H1 (cell line): Measurements from ENCODE around the gene PDIA6. TPM values are rescaled to one million over a fixed set of nuclear protein-coding genes. Genes with fewer than 3 reads are reported as not detected.
"Not testable (repeated sequence)": the region's sequence is repeated elsewhere in the genome, so short reads cannot be mapped to it uniquely, and the experiment has no call there.

Experiments used
- CTCF ChIA-PET: fragments of 300-600 bp; sonication (Branson Sonifier 250); formaldehyde crosslinking; loops from one replicate; lab custom pipeline; 2021; ENCODE audit not compliant: partially characterized antibody; lab: Charles Lee
- POLR2A ChIA-PET: fragments of 300-600 bp; sonication (Branson Sonifier 250); formaldehyde crosslinking; loops from one replicate; lab custom pipeline; 2021; ENCODE audit warnings: inconsistent platforms; ENCODE audit not compliant: partially characterized antibody; lab: Charles Lee
- DNase-seq, 2 experiments: peaks; one replicate each; pipeline versions ENCODE4 v3.0.0 to v3.0.0-alpha.2; 2010 to 2022; ENCODE audit warnings: low spot score in 2 of 2, low read depth in 1 of 2, mixed read lengths in 1 of 2
- FAIRE-seq: peaks from 2 replicates; lab custom pipeline; 2011; peaks lifted over from hg19 to GRCh38; lab: Jason Lieb, UNC
- H2AFZ ChIP-seq: 2 replicates; pipeline ENCODE4 v1.8.1; 2012; ENCODE audit warnings: low read length, inconsistent platforms
- H2AK5ac ChIP-seq: 2 replicates; pipeline ENCODE4 v1.6.1; 2013; ENCODE audit warnings: low read depth, low read length
- H2BK120ac ChIP-seq: replicated peaks from 2 replicates; pipeline ENCODE3; 2013; ENCODE audit warnings: low read depth, low read length, inconsistent platforms
- H2BK12ac ChIP-seq: 2 replicates; pipeline ENCODE4 v1.6.1; 2013; ENCODE audit warnings: low read depth, low read length
- H2BK15ac ChIP-seq: 2 replicates; pipeline ENCODE4 v1.6.1; 2013; ENCODE audit warnings: low read length
- H2BK20ac ChIP-seq: 2 replicates; pipeline ENCODE4 v1.6.1; 2013; ENCODE audit warnings: low read length
- H2BK5ac ChIP-seq: 2 replicates; pipeline ENCODE4 v1.6.1; 2013; ENCODE audit warnings: low read depth, low read length
- H3K14ac ChIP-seq: 2 replicates; pipeline ENCODE4 v1.6.1; 2013; ENCODE audit warnings: inconsistent platforms; ENCODE audit not compliant: insufficient read length
- H3K18ac ChIP-seq: 2 replicates; pipeline ENCODE4 v1.6.1; 2013; ENCODE audit warnings: low read length; ENCODE audit errors: extremely low read depth
- H3K23ac ChIP-seq: 2 replicates; pipeline ENCODE4 v1.6.1; 2013; ENCODE audit warnings: inconsistent platforms; ENCODE audit not compliant: insufficient read length
- H3K23me2 ChIP-seq: 2 replicates; pipeline ENCODE4 v1.6.1; 2013; ENCODE audit warnings: low read depth, low read length
- H3K27ac ChIP-seq: 2 replicates; pipeline ENCODE4 v1.6.1; 2011; ENCODE audit warnings: low read depth, low read length, inconsistent platforms
- H3K27me3 ChIP-seq, 4 experiments: replicated peaks in 1 of 4; 1 replicate in 1 of 4; 2 replicates in 3 of 4; pipeline versions ENCODE4 v1.6.1 to v1.8.1; 2011 to 2013; ENCODE audit warnings: low read length in 3 of 4, mild to moderate bottlenecking in 3 of 4, inconsistent platforms in 2 of 4, mixed read lengths in 2 of 4, moderate library complexity in 1 of 4; ENCODE audit not compliant: control insufficient read depth in 3 of 4, insufficient read depth in 3 of 4; ENCODE audit errors: extremely low read depth in 1 of 4
- H3K36me3 ChIP-seq, 4 experiments: 2 replicates each; pipeline versions ENCODE4 v1.6.1 to v1.8.1; 2011 to 2013; ENCODE audit warnings: mild to moderate bottlenecking in 4 of 4, low read length in 3 of 4, moderate library complexity in 2 of 4, control low read depth in 1 of 4, inconsistent platforms in 1 of 4; ENCODE audit not compliant: insufficient read depth in 4 of 4, control insufficient read depth in 2 of 4
- H3K4ac ChIP-seq: replicated peaks from 2 replicates; pipeline ENCODE3; 2013; ENCODE audit warnings: low read length, low read depth, mixed read lengths, inconsistent platforms; ENCODE audit not compliant: insufficient read length
- H3K4me1 ChIP-seq, 4 experiments: replicated peaks in 1 of 4; 1 replicate in 1 of 4; 2 replicates in 3 of 4; pipeline versions ENCODE4 v1.6.1 to v1.8.1; 2011 to 2013; ENCODE audit warnings: low read length in 3 of 4, inconsistent platforms in 2 of 4, mixed read lengths in 1 of 4; ENCODE audit not compliant: insufficient read depth in 4 of 4, control insufficient read depth in 3 of 4
- H3K4me2 ChIP-seq, 2 experiments: 2 replicates each; pipeline versions ENCODE4 v1.6.1 to v1.8.1; 2011 to 2013; ENCODE audit warnings: low read depth in 2 of 2, low read length in 2 of 2, control low read depth in 1 of 2, inconsistent platforms in 1 of 2, mild to moderate bottlenecking in 1 of 2; ENCODE audit not compliant: insufficient read depth in 1 of 2
- H3K4me3 ChIP-seq, 4 experiments: fragments of 200-600, 300-600 bp in 1 of 4; sonication (generic), shearing (Covaris generic), sonication (Bioruptor Twin) in 1 of 4; 2 replicates each; pipeline versions ENCODE4 v1.5.1 to v1.8.1; 2011 to 2016; ENCODE audit warnings: low read length in 4 of 4, low read depth in 3 of 4, control low read depth in 2 of 4, inconsistent platforms in 2 of 4, mild to moderate bottlenecking in 2 of 4, mixed read lengths in 1 of 4, moderate library complexity in 1 of 4; ENCODE audit not compliant: insufficient read depth in 2 of 4; ENCODE audit errors: extremely low read depth in 1 of 4
- H3K56ac ChIP-seq: replicated peaks from 2 replicates; pipeline ENCODE3; 2013; ENCODE audit warnings: low read depth, mild to moderate bottlenecking, mixed read lengths, low read length, inconsistent platforms; ENCODE audit not compliant: insufficient read length
- H3K79me1 ChIP-seq: 2 replicates; pipeline ENCODE4 v1.6.1; 2013; ENCODE audit warnings: low read depth, low read length, control low read depth
- H3K79me2 ChIP-seq, 2 experiments: 2 replicates each; pipeline versions ENCODE4 v1.6.1 to v1.8.1; 2012 to 2013; ENCODE audit warnings: low read length in 2 of 2, mild to moderate bottlenecking in 2 of 2, inconsistent platforms in 1 of 2; ENCODE audit not compliant: insufficient read depth in 2 of 2, control insufficient read depth in 1 of 2
- H3K9ac ChIP-seq, 4 experiments: replicated peaks in 1 of 4; 1 replicate in 1 of 4; 2 replicates in 3 of 4; pipeline versions ENCODE4 v1.6.1 to v1.8.1; 2011 to 2013; ENCODE audit warnings: low read depth in 3 of 4, low read length in 3 of 4, control low read depth in 2 of 4, mild to moderate bottlenecking in 2 of 4, moderate library complexity in 2 of 4, inconsistent platforms in 1 of 4; ENCODE audit errors: extremely low read depth in 1 of 4
- H3K9me3 ChIP-seq, 2 experiments: 2 replicates each; pipeline versions ENCODE4 v1.6.1 to v1.8.1; 2012 to 2013; ENCODE audit warnings: mild to moderate bottlenecking in 2 of 2, moderate library complexity in 2 of 2, control low read depth in 1 of 2, inconsistent platforms in 1 of 2, low read depth in 1 of 2, low read length in 1 of 2, mixed read lengths in 1 of 2; ENCODE audit not compliant: insufficient read depth in 2 of 2
- H4K20me1 ChIP-seq, 2 experiments: replicated peaks in 1 of 2; 2 replicates each; pipeline versions ENCODE3 to v1.8.1; 2011 to 2013; ENCODE audit warnings: inconsistent platforms in 2 of 2, low read length in 2 of 2, mild to moderate bottlenecking in 1 of 2; ENCODE audit not compliant: insufficient read depth in 2 of 2, control insufficient read depth in 1 of 2
- H4K5ac ChIP-seq: 2 replicates; pipeline ENCODE4 v1.6.1; 2013; ENCODE audit warnings: low read length, low read depth, mixed read lengths, inconsistent platforms; ENCODE audit not compliant: insufficient read length
- H4K8ac ChIP-seq: 2 replicates; pipeline ENCODE4 v1.8.0; 2013; ENCODE audit warnings: mild to moderate bottlenecking, moderate library complexity, low read length, inconsistent platforms; ENCODE audit not compliant: insufficient read depth; ENCODE audit errors: extremely low read depth
- H4K91ac ChIP-seq: replicated peaks from 2 replicates; pipeline ENCODE3; 2013; ENCODE audit warnings: low read length, mixed read lengths, inconsistent platforms; ENCODE audit not compliant: insufficient read length
- WGBS, 2 experiments: shearing (Covaris generic) in 1 of 2; methylation state at CpG; one replicate each; pipeline versions ENCODE4 v1.1.6 to v1.1.7; 2013 to 2015; ENCODE audit warnings: low lambda C conversion rate in 2 of 2, mixed read lengths in 2 of 2, inconsistent platforms in 1 of 2, low coverage in 1 of 2, missing lambda C conversion rate in 1 of 2; ENCODE audit not compliant: insufficient replicate concordance in 2 of 2, insufficient coverage in 1 of 2, insufficient read length in 1 of 2; ENCODE audit errors: extremely low coverage in 1 of 2, missing lambda C conversion rate in 1 of 2; 5-methylcytosine and 5-hydroxymethylcytosine counted together
- polyA plus RNA-seq, 7 experiments: library from polyadenylated mRNA; depleted of rRNA in 3 of 7; stranded (reverse) in 5 of 7; unstranded in 2 of 7; fragments of >200 nt in 5 of 7; fragments of 200-250 nt in 2 of 7; gene quantifications; 1 replicate in 5 of 7; 2 replicates in 1 of 7; 4 replicates in 1 of 7; pipeline versions ENCODE4 v1.2.1 to v1.2.3, GENCODE V29; 2011 to 2013; ENCODE audit warnings: missing spikeins in 2 of 7, mixed read lengths in 2 of 7
- total RNA-seq: library from RNA; stranded (reverse); fragmentation: NEBNext Ultra II Directional; extraction: Animal tissue kit (Norgen Biotek cat#: 25700); gene quantifications from 2 replicates; pipeline ENCODE4 v1.2.1, GENCODE V29; 2021

The PDIA6 gene
- total and polyA plus RNA-seq, 2 of the 8 experiments (the other 6 are each of a cell fraction or from before 2014, with no cell fraction given), result 181 to 384 TPM

DNA sequence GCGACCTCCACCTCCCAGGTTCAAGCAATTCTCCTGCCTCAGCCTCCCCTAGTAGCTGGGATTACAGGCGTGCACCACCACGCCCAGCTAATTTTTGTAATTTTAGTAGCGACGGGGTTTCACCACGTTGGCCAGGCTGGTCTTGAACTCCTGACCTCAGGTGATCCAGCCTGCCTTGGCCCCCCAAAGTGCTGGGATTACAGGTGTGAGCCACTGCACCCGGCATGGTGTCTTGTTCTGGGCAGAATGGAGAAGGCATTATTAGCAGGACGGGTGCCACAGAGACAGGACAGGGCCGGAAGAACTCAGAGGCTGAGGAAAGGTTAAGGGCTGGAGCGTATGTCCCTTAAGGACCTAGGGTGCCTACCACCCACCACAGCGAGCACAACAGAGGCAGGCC, 31.8 kb downstream of the PDIA6 start:
- H3K14ac ChIP-seq, H3K27ac ChIP-seq, H3K4ac ChIP-seq, H3K4me3 ChIP-seq, FAIRE-seq, H3K79me2 ChIP-seq, H2AK5ac ChIP-seq, H3K18ac ChIP-seq, H4K91ac ChIP-seq, H3K9ac ChIP-seq, H2BK120ac ChIP-seq, H3K9me3 ChIP-seq, H3K56ac ChIP-seq, H2BK12ac ChIP-seq, H4K5ac ChIP-seq, H4K8ac ChIP-seq, H3K79me1 ChIP-seq, H3K4me2 ChIP-seq, H3K23ac ChIP-seq, H3K27me3 ChIP-seq, DNase-seq, H3K4me1 ChIP-seq, POLR2A ChIA-PET, H2BK20ac ChIP-seq, H2BK5ac ChIP-seq, H3K23me2 ChIP-seq, H2BK15ac ChIP-seq, H2AFZ ChIP-seq: not testable (repeated sequence)
- peaks cover 2 to 22% of the 10 kb centered on the region in 2 experiments for H4K20me1 ChIP-seq
- H3K36me3 ChIP-seq, result peaks cover 33 to 62% (median 48%) of the 10 kb centered on the region in 4 experiments
- 89% methylated on average over 9 of the region's 11 CpGs; no CpG with 5 or more reads in 1 of the 2 experiments for WGBS, 2 experiments
- CTCF ChIA-PET, result interaction anchor here (0.8 to 3.7 kb wide), 3 partner anchors 12 to 71 kb away, joined by 3 to 20 read pairs (median 3); no protein-coding TSS in a partner anchor
